ENCODE measurements around the gene PALLD. TPM values are rescaled to one million over a fixed set of nuclear protein-coding genes. Genes with fewer than 3 reads are reported as not detected.

PALLD gene
- total RNA-seq, 1 experiment from 2014 or later = 6.5 TPM

DNA sequence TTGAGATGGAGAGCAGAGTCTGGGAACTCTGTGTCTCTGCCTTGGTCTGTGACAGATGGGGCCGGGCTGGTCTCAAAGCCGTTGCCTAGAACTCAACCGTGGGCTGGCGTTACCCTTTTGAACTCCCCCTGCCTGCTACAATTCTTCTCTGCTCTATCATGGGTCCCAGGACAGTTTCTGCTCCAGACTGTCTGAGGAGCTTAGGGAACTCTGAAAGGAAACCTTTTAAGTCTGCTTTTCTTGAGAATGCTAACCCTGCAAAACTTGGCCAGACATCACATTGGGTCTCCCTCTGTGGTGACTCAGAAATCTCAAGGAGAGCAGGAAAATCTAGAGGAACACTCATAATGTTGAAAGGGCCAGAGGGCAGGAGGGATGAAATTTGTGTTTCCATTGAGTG, 272.6 kb downstream of the PALLD start:
- no peak overlapping the region for H3K27ac ChIP-seq (ENCODE audit: low read length)
- POLR2A ChIA-PET = no interaction called here

DNA sequence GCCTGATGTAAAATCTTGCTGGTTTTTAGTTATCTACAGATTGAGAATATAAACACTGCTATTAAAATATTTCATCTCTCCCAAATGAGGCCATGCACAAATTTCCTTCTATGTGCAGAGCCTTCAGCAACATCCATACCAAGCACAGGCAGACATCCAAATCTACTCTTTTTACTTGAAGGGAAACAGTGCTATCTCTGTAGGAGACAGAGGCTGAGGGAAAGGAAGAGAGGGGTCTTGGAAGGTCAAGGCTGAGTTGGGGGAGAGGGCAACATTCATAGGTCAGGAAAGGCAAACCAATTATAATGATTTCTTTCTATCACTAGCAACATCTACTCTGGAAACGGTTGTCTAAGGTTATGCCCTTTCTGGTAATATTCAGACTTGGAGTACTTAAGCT, 273.0 kb downstream of the PALLD start:
- Histone ChIP-seq H3K27ac (ENCODE audit: low read length) (no peak overlapping the region), H3K9me3 (ENCODE audit: control insufficient read depth, insufficient read depth, low read depth, low read length) (no peaks in the 10 kb centered on the region), H3K36me3 (ENCODE audit: control insufficient read depth, insufficient read depth, low read length) (no peaks in the 10 kb centered on the region), H3K27me3 (ENCODE audit: control insufficient read depth, insufficient read depth, low read length) (no peaks in the 10 kb centered on the region), H3K4me3 (ENCODE audit: low read depth in 2 of 2, low read length in 2 of 2) (no peak overlapping the region), H3K4me1 (ENCODE audit: control insufficient read depth, insufficient read depth, low read length) (no peaks in the 10 kb centered on the region)
- ChIA-PET CTCF (no interaction called here), POLR2A (no interaction called here)
- TF ChIP-seq, protein P1, sequence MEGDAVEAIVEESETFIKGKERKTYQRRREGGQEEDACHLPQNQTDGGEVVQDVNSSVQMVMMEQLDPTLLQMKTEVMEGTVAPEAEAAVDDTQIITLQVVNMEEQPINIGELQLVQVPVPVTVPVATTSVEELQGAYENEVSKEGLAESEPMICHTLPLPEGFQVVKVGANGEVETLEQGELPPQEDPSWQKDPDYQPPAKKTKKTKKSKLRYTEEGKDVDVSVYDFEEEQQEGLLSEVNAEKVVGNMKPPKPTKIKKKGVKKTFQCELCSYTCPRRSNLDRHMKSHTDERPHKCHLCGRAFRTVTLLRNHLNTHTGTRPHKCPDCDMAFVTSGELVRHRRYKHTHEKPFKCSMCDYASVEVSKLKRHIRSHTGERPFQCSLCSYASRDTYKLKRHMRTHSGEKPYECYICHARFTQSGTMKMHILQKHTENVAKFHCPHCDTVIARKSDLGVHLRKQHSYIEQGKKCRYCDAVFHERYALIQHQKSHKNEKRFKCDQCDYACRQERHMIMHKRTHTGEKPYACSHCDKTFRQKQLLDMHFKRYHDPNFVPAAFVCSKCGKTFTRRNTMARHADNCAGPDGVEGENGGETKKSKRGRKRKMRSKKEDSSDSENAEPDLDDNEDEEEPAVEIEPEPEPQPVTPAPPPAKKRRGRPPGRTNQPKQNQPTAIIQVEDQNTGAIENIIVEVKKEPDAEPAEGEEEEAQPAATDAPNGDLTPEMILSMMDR (IDR thresholded peaks at IDR 0.05) = no peak
- TF ChIP-seq POLR2AphosphoS5 (IDR thresholded peaks at IDR 0.05; ENCODE audit: low read depth, low read length) = no peak
- no peak for TF ChIP-seq TCF7L2 (IDR thresholded peaks at IDR 0.05; ENCODE audit: low read depth, low read length)
- TF ChIP-seq SIN3A (IDR thresholded peaks at IDR 0.05; ENCODE audit: borderline replicate concordance, insufficient read depth, low read depth, low read length) = no peak
- TF ChIP-seq, protein P2, sequence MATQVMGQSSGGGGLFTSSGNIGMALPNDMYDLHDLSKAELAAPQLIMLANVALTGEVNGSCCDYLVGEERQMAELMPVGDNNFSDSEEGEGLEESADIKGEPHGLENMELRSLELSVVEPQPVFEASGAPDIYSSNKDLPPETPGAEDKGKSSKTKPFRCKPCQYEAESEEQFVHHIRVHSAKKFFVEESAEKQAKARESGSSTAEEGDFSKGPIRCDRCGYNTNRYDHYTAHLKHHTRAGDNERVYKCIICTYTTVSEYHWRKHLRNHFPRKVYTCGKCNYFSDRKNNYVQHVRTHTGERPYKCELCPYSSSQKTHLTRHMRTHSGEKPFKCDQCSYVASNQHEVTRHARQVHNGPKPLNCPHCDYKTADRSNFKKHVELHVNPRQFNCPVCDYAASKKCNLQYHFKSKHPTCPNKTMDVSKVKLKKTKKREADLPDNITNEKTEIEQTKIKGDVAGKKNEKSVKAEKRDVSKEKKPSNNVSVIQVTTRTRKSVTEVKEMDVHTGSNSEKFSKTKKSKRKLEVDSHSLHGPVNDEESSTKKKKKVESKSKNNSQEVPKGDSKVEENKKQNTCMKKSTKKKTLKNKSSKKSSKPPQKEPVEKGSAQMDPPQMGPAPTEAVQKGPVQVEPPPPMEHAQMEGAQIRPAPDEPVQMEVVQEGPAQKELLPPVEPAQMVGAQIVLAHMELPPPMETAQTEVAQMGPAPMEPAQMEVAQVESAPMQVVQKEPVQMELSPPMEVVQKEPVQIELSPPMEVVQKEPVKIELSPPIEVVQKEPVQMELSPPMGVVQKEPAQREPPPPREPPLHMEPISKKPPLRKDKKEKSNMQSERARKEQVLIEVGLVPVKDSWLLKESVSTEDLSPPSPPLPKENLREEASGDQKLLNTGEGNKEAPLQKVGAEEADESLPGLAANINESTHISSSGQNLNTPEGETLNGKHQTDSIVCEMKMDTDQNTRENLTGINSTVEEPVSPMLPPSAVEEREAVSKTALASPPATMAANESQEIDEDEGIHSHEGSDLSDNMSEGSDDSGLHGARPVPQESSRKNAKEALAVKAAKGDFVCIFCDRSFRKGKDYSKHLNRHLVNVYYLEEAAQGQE (IDR thresholded peaks at IDR 0.05; ENCODE audit: insufficient read depth in 1 of 2, low read depth in 2 of 2, low read length in 1 of 2) = no peak
- no peak for ATAC-seq
- intact Hi-C loops (cut with micrococcal nuclease; ENCODE audit: unreplicated experiment) (no loop called here), in situ Hi-C loops (cut with HindIII; ENCODE audit: low pct_unique_long_range_greater_than_20kb, low sequenced_read_pairs) (no loop called here)
- BruUV-seq (replicated peaks) = no TSS peak
- DNase-seq (ENCODE audit: low read depth, low spot score) = no peak

More for the DNA sequence above, 272.6 kb downstream of the PALLD start:
- Histone ChIP-seq H3K4me1 (ENCODE audit: control insufficient read depth, insufficient read depth, low read length) (no peaks in the 10 kb centered on the region), H3K4me3 (ENCODE audit: low read depth in 2 of 2, low read length in 2 of 2) (no peak overlapping the region), H3K36me3 (ENCODE audit: control insufficient read depth, insufficient read depth, low read length) (no peaks in the 10 kb centered on the region), H3K9me3 (ENCODE audit: control insufficient read depth, insufficient read depth, low read depth, low read length) (no peaks in the 10 kb centered on the region), H3K27me3 (ENCODE audit: control insufficient read depth, insufficient read depth, low read length) (no peaks in the 10 kb centered on the region)
- no TSS peak for BruUV-seq (replicated peaks)
- DNase-seq (ENCODE audit: low read depth, low spot score) (no peak), ATAC-seq (no peak)
- CTCF ChIA-PET = no interaction called here
- in situ Hi-C loops (cut with HindIII; ENCODE audit: low pct_unique_long_range_greater_than_20kb, low sequenced_read_pairs) (no loop called here), intact Hi-C loops (cut with micrococcal nuclease; ENCODE audit: unreplicated experiment) (no loop called here)
- TF ChIP-seq POLR2AphosphoS5 (IDR thresholded peaks at IDR 0.05; ENCODE audit: low read depth, low read length) (no peak), TCF7L2 (IDR thresholded peaks at IDR 0.05; ENCODE audit: low read depth, low read length) (no peak), SIN3A (IDR thresholded peaks at IDR 0.05; ENCODE audit: borderline replicate concordance, insufficient read depth, low read depth, low read length) (no peak)
- TF ChIP-seq, protein P1 (IDR thresholded peaks at IDR 0.05) = no peak
- TF ChIP-seq, protein P2 (IDR thresholded peaks at IDR 0.05; ENCODE audit: insufficient read depth in 1 of 2, low read depth in 2 of 2, low read length in 1 of 2) = no peak

Measured in Panc1 (cell line).